HepG2 (cell line): Measurements from ENCODE around the gene HSD11B1L. TPM values are rescaled to one million over a fixed set of nuclear protein-coding genes. Genes with fewer than 3 reads are reported as not detected.

Experiments used
- ARHGAP35 ChIP-seq: sonication (generic); formaldehyde crosslinking; IDR thresholded peaks from 2 replicates; pipeline ENCODE4 v1.9.0; 2022; ENCODE audit warnings: mild to moderate bottlenecking, inconsistent platforms, moderate library complexity, missing genetic modification reagents, borderline replicate concordance
- CBX2 ChIP-seq, 2 experiments: fragments of 200-600 bp in 1 of 2; sonication (generic); formaldehyde crosslinking in 1 of 2; IDR thresholded peaks; 2 replicates each; pipeline versions ENCODE4 v1.7.0 to v1.8.1; 2018 to 2022; ENCODE audit warnings: low read depth in 2 of 2, low read length in 1 of 2, mild to moderate bottlenecking in 1 of 2, missing genetic modification reagents in 1 of 2
- CCDC6 ChIP-seq: sonication (generic); formaldehyde crosslinking; IDR thresholded peaks from 2 replicates; pipeline ENCODE4 v1.8.1; 2022; ENCODE audit warnings: mild to moderate bottlenecking, missing genetic modification reagents, moderate library complexity
- EHMT2 ChIP-seq: fragments of 200-600 bp; sonication (generic); IDR thresholded peaks from 2 replicates; pipeline ENCODE4 v1.7.0; 2017; ENCODE audit warnings: antibody characterized with exemption, low read depth, low read length, borderline replicate concordance
- FIP1L1 ChIP-seq: fragments of 200-400 bp; formaldehyde crosslinking; IDR thresholded peaks from 2 replicates; pipeline ENCODE4 v1.6.1; 2018; ENCODE audit warnings: low read depth, mild to moderate bottlenecking, low read length, moderate library complexity, borderline replicate concordance; ENCODE audit not compliant: insufficient read depth
- HNRNPL ChIP-seq: fragments of 200-400 bp; formaldehyde crosslinking; IDR thresholded peaks from 2 replicates; pipeline ENCODE4 v1.6.1; 2017; ENCODE audit warnings: mild to moderate bottlenecking, low read depth, low read length
- HOXA5 ChIP-seq: sonication (generic); formaldehyde crosslinking; IDR thresholded peaks from 2 replicates; pipeline ENCODE4 v1.4.0; 2020; ENCODE audit warnings: missing genetic modification reagents
- IKZF4 ChIP-seq: sonication (generic); formaldehyde crosslinking; IDR thresholded peaks from 2 replicates; pipeline ENCODE4 v1.5.1; 2020; ENCODE audit warnings: borderline replicate concordance, mild to moderate bottlenecking, low read depth, missing genetic modification reagents; ENCODE audit errors: not compliant biosample characterization
- IRX3 ChIP-seq: sonication (generic); formaldehyde crosslinking; IDR thresholded peaks from 2 replicates; pipeline ENCODE4 v1.8.1; 2023; ENCODE audit warnings: mild to moderate bottlenecking, low read depth, missing genetic modification reagents, borderline replicate concordance
- MIXL1 ChIP-seq: IDR thresholded peaks from 2 replicates; pipeline ENCODE4 v1.6.1; 2016
- NKX3-1 ChIP-seq: sonication (generic); formaldehyde crosslinking; IDR thresholded peaks from 2 replicates; pipeline ENCODE4 v1.5.0; 2020; ENCODE audit warnings: missing genetic modification reagents
- PAWR ChIP-seq: sonication (generic); formaldehyde crosslinking; IDR thresholded peaks from 2 replicates; pipeline ENCODE4 v1.4.0; 2020; ENCODE audit warnings: missing genetic modification reagents, mild to moderate bottlenecking, borderline replicate concordance
- PHF8 ChIP-seq: sonication (generic); formaldehyde crosslinking; IDR thresholded peaks from 2 replicates; pipeline ENCODE4 v1.5.0; 2020; ENCODE audit warnings: missing genetic modification reagents
- SKI ChIP-seq: fragments of 450-650 bp; IDR thresholded peaks from one replicate; pipeline ENCODE4 v1.6.1; 2018; ENCODE audit warnings: mild to moderate bottlenecking; ENCODE audit not compliant: partially characterized antibody
- SNRNP70 ChIP-seq: fragments of 200-400 bp; formaldehyde crosslinking; IDR thresholded peaks from 2 replicates; pipeline ENCODE4 v1.6.1; 2017; ENCODE audit warnings: mild to moderate bottlenecking, low read depth, low read length, moderate library complexity
- TEF ChIP-seq: sonication (generic); formaldehyde crosslinking; IDR thresholded peaks from 2 replicates; pipeline ENCODE4 v1.5.0; 2020; ENCODE audit warnings: missing genetic modification reagents
- ZBTB25 ChIP-seq: IDR thresholded peaks from 2 replicates; pipeline ENCODE4 v1.6.1; 2018; ENCODE audit warnings: missing genetic modification reagents
- ZBTB7A ChIP-seq: sonication (generic); formaldehyde crosslinking; IDR thresholded peaks from 2 replicates; pipeline ENCODE4 v1.8.0; 2022; ENCODE audit warnings: mild to moderate bottlenecking, missing genetic modification reagents
- ZFP1 ChIP-seq: IDR thresholded peaks from 2 replicates; pipeline ENCODE4 v1.6.1; 2016
- ZNF17 ChIP-seq: sonication (generic); formaldehyde crosslinking; IDR thresholded peaks from 2 replicates; pipeline ENCODE4 v1.5.0; 2020; ENCODE audit warnings: mild to moderate bottlenecking, missing genetic modification reagents
- ZNF230 ChIP-seq: sonication (generic); formaldehyde crosslinking; IDR thresholded peaks from 2 replicates; pipeline ENCODE4 v1.4.0; 2020; ENCODE audit warnings: mild to moderate bottlenecking, missing genetic modification reagents
- ZNF296 ChIP-seq: sonication (generic); formaldehyde crosslinking; conservative IDR thresholded peaks from 2 replicates; pipeline ENCODE4 v1.5.0; 2020; ENCODE audit warnings: mild to moderate bottlenecking, missing genetic modification reagents
- ZNF431 ChIP-seq: sonication (generic); formaldehyde crosslinking; IDR thresholded peaks from 2 replicates; pipeline ENCODE4 v1.9.0; 2022; ENCODE audit warnings: missing genetic modification reagents, low read depth, mild to moderate bottlenecking, borderline replicate concordance
- ZNF614 ChIP-seq: IDR thresholded peaks from 2 replicates; pipeline ENCODE4 v1.6.1; 2018; ENCODE audit warnings: missing biosample characterization, missing genetic modification reagents, inconsistent platforms, borderline replicate concordance
- ZNF746 ChIP-seq: sonication (generic); formaldehyde crosslinking; IDR thresholded peaks from 2 replicates; pipeline ENCODE4 v1.8.0; 2022; ENCODE audit warnings: mild to moderate bottlenecking, missing genetic modification reagents
- ZNF839 ChIP-seq: sonication (generic); formaldehyde crosslinking; IDR thresholded peaks from 2 replicates; pipeline ENCODE4 v1.4.0; 2020; ENCODE audit warnings: missing genetic modification reagents, mild to moderate bottlenecking, borderline replicate concordance
- ZNF841 ChIP-seq: sonication (generic); formaldehyde crosslinking; IDR thresholded peaks from 2 replicates; pipeline ENCODE4 v1.8.1; 2023; ENCODE audit warnings: missing genetic modification reagents, borderline replicate concordance
- ZSCAN12 ChIP-seq: sonication (generic); formaldehyde crosslinking; IDR thresholded peaks from 2 replicates; pipeline ENCODE4 v1.9.0; 2021; ENCODE audit warnings: mild to moderate bottlenecking, missing genetic modification reagents
- polyA plus RNA-seq, 8 experiments: library from polyadenylated mRNA; depleted of rRNA in 3 of 8; stranded (reverse) in 7 of 8; unstranded in 1 of 8; fragments of >200 nt; fragmentation: Illumina TruSeq in 4 of 8; extraction: Trizol in 4 of 8; gene quantifications; 2 replicates each; pipeline versions ENCODE4 v1.2.1 to v1.2.3, GENCODE V29; 2011 to 2016; ENCODE audit warnings: low read depth in 4 of 8, missing spikeins in 1 of 8, mixed read lengths in 1 of 8; ENCODE audit not compliant: insufficient read depth in 1 of 8
- total RNA-seq, 5 experiments: library from RNA; depleted of rRNA; stranded (reverse); fragments of >200 nt; fragmentation: Illumina TruSeq; extraction: Trizol; gene quantifications; 2 replicates each; pipeline ENCODE4 v1.2.3, GENCODE V29; 2016; ENCODE audit warnings: low read depth in 1 of 5

The HSD11B1L gene
- total and polyA plus RNA-seq, 2 of the 13 experiments (the other 11 are each of a cell fraction or from before 2014, with no cell fraction given): 2.8 to 3.9 TPM

DNA sequence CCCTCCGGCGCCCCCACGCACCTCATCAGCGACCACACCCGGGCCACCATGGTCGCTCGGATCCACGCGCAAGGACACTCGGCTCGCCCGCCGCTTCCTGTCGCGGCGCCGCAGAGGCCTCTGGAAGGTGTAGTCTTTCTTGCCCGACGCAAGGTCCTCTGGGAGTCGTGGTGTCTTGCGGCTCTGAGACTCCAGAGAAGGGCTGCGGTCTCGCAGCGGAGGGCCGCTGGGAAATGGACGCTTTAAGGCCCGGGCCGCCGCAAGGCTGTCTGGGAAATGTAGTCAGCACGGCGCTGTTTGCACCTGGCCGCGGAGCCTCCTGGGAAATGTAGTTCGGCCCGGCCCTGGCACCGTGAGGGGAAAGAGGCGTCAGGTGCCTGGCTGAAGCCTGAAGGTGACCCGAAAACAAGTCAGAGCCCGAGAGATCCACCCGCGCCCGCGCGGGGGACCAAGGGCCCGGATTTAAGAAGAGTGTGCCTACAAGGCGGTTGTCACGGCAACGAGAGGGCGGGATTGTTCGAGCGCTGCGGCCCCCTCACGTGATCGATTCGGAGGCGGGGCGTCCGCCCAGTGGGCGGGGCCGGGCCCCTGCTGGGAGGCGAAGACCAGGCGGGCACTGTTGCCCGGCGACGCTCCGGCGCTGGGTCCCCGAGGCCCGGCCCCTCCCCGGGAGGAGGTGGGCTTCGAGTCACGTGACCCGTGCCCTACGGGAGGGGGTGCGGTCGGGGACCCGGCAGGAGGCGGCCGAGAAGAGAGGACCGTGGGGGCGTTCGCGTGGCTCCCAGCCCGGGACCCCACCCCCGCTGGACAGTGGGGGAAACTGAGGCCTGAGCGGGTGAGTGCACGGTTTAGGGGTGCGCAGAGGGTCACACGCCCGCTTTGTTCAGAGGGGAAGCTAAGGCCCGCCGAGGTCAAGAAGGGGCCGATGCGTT, at the start of gene HSD11B1L, which contains the start of gene MICOS13 (continued):
- TF ChIP-seq SKI (no peak), ZBTB25 (CRISPR knock-in tag) (peak; percentile 86), ZBTB7A (no peak), ZNF296 (CRISPR knock-in tag) (no peak), CCDC6 (CRISPR knock-in tag) (no peak), ZNF614 (peak; percentile 51), TEF (CRISPR knock-in tag) (no peak; the same call in 1 of the 2 replicates), SNRNP70 (no peak), ZFP1 (CRISPR knock-in tag) (no peak), MIXL1 (CRISPR knock-in tag) (0 out of 2 replicates have a peak, but pooled peaks have one; percentile 23), ZNF431 (no peak), PAWR (CRISPR knock-in tag) (no peak), ZNF746 (CRISPR knock-in tag) (no peak), PHF8 (CRISPR knock-in tag) (no peak; the same call in 1 of the 2 replicates), ZSCAN12 (CRISPR knock-in tag) (peak; percentile 77; the same call in 1 of the 2 replicates), ZNF839 (CRISPR knock-in tag) (no peak), IRX3 (no peak), ZNF17 (CRISPR knock-in tag) (no peak), HNRNPL (no peak), CBX2 (IDR thresholded peaks at IDR 0.05; ENCODE audit: low read depth, low read length) (no peak), CBX2 (CRISPR knock-in tag; IDR thresholded peaks at IDR 0.05; ENCODE audit: low read depth) (no peak), NKX3-1 (CRISPR knock-in tag) (no peak), ARHGAP35 (no peak), ZNF230 (no peak), IKZF4 (CRISPR knock-in tag) (no peak), FIP1L1 (no peak), ZNF841 (CRISPR knock-in tag) (no peak), EHMT2 (no peak), HOXA5 (CRISPR knock-in tag) (peak; percentile 74; the same call in 1 of the 2 replicates)
